MCF 10A (cell line): ENCODE data around the gene IL12RB2. TPM values are rescaled to one million over a fixed set of nuclear protein-coding genes. Genes with fewer than 3 reads are reported as not detected.

Source experiments
- BruUV-seq: library from RNA; stranded (reverse); fragments of 400-500 nt; replicated peaks from 2 replicates; lab custom pipeline; 2021; lab: Mats Ljungman, UMichigan
- CTCF ChIA-PET: fragments of 300-600 bp; sonication (Branson Sonifier 250); formaldehyde crosslinking; extraction: SDS; loops from one replicate; lab custom pipeline; 2021; ENCODE audit warnings: antibody characterized with exemption, inconsistent platforms; lab: Yijun Ruan, JAX
- POLR2A ChIA-PET: fragments of 300-600, 350-650 bp; sonication (Branson Sonifier 250); formaldehyde crosslinking; extraction: SDS; loops from one replicate; lab custom pipeline; 2020; ENCODE audit warnings: antibody characterized with exemption, inconsistent platforms; lab: Yijun Ruan, JAX
- DNase-seq: peaks from one replicate; pipeline ENCODE4 v3.0.0-alpha.2; 2018; ENCODE audit not compliant: unreplicated experiment
- H3K27ac Mint-ChIP-seq: one replicate; pipeline ENCODE4 v1.8.0; 2022; ENCODE audit warnings: mild to moderate bottlenecking, low read depth, mixed read lengths; ENCODE audit not compliant: unreplicated experiment
- H3K27me3 Mint-ChIP-seq: one replicate; pipeline ENCODE4 v1.8.0; 2022; ENCODE audit warnings: mixed read lengths; ENCODE audit not compliant: insufficient read depth, unreplicated experiment
- H3K36me3 Mint-ChIP-seq: one replicate; pipeline ENCODE4 v1.8.0; 2022; ENCODE audit warnings: mild to moderate bottlenecking, moderate library complexity, mixed read lengths; ENCODE audit not compliant: insufficient read depth, unreplicated experiment
- H3K4me1 Mint-ChIP-seq: one replicate; pipeline ENCODE4 v1.8.0; 2022; ENCODE audit warnings: mixed read lengths; ENCODE audit not compliant: insufficient read depth, unreplicated experiment
- H3K4me3 Mint-ChIP-seq: one replicate; pipeline ENCODE4 v1.8.0; 2022; ENCODE audit warnings: mild to moderate bottlenecking, moderate library complexity, mixed read lengths; ENCODE audit not compliant: unreplicated experiment
- H3K9me3 Mint-ChIP-seq: one replicate; pipeline ENCODE4 v1.8.0; 2022; ENCODE audit warnings: mixed read lengths; ENCODE audit not compliant: unreplicated experiment
- intact Hi-C: fragments of 100-400 bp; cut with micrococcal nuclease; formaldehyde crosslinking; loops from 2 replicates; pipeline ENCODE4 v1.14.1; 2022
- total RNA-seq: library from RNA; stranded (reverse); gene quantifications from 2 replicates; pipeline ENCODE4 v1.2.3, GENCODE V29; 2022
- TF ChIP-seq, protein P1 (sequence below): fragments of 200-600 bp; IDR thresholded peaks from one replicate; pipeline ENCODE4 v1.8.0; 2022; ENCODE audit warnings: antibody characterized with exemption, mild to moderate bottlenecking; ENCODE audit not compliant: unreplicated experiment

Gene IL12RB2
- total RNA-seq, 1 experiment from 2014 or later: not detected

DNA sequence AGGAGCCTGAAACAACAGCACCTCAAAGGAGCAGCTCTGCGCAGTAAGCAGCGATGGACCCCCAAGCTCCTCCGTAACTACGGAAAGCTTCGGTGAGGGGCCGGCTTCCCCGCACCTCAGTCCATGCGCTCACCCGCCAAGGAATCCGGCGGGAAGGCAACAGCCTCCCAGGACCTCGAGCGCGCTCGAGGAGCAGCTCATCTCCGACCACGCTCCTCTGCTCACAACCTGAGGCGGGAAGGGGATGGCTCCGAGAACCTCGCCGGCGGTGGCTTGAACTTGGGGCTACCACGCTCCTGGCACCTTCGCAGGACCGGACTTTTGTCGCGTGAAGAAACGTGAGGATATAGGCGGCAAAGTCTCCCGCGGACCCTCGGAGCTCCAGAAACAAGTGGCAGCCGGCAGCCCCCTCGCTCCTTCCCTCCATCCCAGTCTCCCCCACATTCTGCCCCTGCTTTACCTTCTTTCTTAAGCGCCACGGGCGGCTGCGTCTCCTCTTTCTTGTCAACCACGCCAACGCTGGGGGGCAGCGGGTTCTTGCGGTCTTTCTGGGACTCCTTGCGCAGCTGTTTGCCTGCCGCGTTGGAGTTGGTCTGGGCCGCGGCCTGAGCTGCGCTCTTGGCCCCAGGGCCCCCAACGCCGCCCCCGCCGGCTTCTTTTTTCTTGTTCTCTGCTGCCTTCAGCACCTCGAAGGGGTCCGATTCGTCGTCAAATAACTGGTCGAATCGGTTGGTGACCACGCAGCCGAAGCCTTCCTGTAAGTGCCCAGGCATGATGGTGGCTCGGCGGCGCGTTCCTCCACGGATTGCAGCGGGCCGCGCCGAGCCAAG is 122.1 kb downstream of the IL12RB2 start:
- CTCF ChIA-PET: interaction anchor here (0.6 to 7.6 kb wide), 10 partner anchors 11 to 666 kb away, joined by 3 to 56 read pairs (median 4); no protein-coding TSS in a partner anchor
- DNase-seq: peak; percentile 32
- peak overlapping the region; percentile 98 for H3K27ac Mint-ChIP-seq
- H3K4me3 Mint-ChIP-seq: peak overlapping the region; percentile 100
- TF ChIP-seq, protein P1, sequence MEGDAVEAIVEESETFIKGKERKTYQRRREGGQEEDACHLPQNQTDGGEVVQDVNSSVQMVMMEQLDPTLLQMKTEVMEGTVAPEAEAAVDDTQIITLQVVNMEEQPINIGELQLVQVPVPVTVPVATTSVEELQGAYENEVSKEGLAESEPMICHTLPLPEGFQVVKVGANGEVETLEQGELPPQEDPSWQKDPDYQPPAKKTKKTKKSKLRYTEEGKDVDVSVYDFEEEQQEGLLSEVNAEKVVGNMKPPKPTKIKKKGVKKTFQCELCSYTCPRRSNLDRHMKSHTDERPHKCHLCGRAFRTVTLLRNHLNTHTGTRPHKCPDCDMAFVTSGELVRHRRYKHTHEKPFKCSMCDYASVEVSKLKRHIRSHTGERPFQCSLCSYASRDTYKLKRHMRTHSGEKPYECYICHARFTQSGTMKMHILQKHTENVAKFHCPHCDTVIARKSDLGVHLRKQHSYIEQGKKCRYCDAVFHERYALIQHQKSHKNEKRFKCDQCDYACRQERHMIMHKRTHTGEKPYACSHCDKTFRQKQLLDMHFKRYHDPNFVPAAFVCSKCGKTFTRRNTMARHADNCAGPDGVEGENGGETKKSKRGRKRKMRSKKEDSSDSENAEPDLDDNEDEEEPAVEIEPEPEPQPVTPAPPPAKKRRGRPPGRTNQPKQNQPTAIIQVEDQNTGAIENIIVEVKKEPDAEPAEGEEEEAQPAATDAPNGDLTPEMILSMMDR: no peak
- H3K4me1 Mint-ChIP-seq: peaks cover 34% of the 10 kb centered on the region
- intact Hi-C loops: loop anchor here (2.0 kb wide), 1 partner anchor 71 kb away; no protein-coding TSS in a partner anchor
- H3K9me3 Mint-ChIP-seq: no peaks in the 10 kb centered on the region
- no TSS peak for BruUV-seq
- H3K27me3 Mint-ChIP-seq: no peaks in the 10 kb centered on the region
- POLR2A ChIA-PET: interaction anchor here (0.7 to 5.9 kb wide), 26 partner anchors 8 to 986 kb away, joined by 3 to 49 read pairs (median 4); no protein-coding TSS in a partner anchor
- peaks cover 58% of the 10 kb centered on the region for H3K36me3 Mint-ChIP-seq

DNA sequence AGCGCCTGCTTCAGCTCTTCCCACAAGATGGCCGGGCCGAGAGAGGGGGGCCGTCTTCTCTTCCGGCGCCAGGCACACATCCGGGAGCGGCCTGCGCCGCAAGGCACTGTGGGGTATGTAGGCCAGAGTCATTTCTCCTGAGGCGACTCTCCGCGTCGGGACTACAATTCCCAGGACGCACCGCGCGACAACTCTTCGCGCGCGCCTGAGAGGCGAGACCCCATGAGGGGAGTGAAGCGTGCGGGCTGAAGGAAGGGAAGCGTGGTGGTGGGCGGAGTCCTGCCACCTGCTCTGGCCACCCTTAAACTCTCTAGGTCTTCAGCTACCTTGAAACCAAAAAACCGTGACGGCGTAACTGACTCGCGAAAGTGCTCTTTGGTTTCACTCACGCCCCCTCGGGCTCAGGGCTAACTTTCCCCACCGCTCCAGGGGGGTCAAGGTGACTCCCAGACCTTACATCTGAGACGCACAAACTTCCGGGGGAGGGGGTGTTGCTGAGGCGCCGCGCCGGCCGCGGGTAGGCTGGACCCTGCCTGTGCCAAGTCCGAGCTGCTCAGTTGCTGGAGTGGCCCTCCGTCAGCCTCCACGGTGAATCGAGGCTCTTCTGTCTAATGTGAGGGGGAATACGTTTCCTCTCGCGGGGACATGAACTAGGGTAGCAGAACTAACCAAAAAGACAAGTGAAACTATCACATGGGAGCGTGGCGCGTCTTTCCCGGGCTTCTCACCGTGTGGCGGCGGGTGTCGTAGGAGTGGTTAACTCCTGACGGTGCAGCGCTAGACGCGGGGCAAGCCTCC is 122.9 kb downstream of the IL12RB2 start, which contains the start of gene SERBP1:
Gene SERBP1, minus strand, starts transcription at position 45 of the 798 bp plus-strand sequence. CDS start 102 bp downstream, outside the sequence.
- H3K9me3 Mint-ChIP-seq: no peaks in the 10 kb centered on the region
- peak within 1 kb of the TSS; percentile 100 for H3K4me3 Mint-ChIP-seq
- peaks cover 28% of the 10 kb centered on the region for H3K4me1 Mint-ChIP-seq
- ChIA-PET POLR2A (interaction anchor here (0.7 to 5.9 kb wide), 23 partner anchors 9 to 985 kb away, joined by 3 to 49 read pairs (median 4); no protein-coding TSS in a partner anchor), CTCF (interaction anchor here (0.5 to 7.6 kb wide), 9 partner anchors 11 to 665 kb away, joined by 3 to 56 read pairs (median 3); no protein-coding TSS in a partner anchor)
- TF ChIP-seq, protein P1: no peak
- peaks cover 50% of the 10 kb centered on the region for H3K36me3 Mint-ChIP-seq
- no peaks in the 10 kb centered on the region for H3K27me3 Mint-ChIP-seq
- H3K27ac Mint-ChIP-seq: peak within 1 kb of the TSS; percentile 98
- intact Hi-C loops: loop anchor here (1.0 to 2.0 kb wide), 2 partner anchors 70 to 82 kb away; no protein-coding TSS in a partner anchor
- TSS peak; percentile 81 for BruUV-seq
- peak; percentile 98 for DNase-seq

DNA sequence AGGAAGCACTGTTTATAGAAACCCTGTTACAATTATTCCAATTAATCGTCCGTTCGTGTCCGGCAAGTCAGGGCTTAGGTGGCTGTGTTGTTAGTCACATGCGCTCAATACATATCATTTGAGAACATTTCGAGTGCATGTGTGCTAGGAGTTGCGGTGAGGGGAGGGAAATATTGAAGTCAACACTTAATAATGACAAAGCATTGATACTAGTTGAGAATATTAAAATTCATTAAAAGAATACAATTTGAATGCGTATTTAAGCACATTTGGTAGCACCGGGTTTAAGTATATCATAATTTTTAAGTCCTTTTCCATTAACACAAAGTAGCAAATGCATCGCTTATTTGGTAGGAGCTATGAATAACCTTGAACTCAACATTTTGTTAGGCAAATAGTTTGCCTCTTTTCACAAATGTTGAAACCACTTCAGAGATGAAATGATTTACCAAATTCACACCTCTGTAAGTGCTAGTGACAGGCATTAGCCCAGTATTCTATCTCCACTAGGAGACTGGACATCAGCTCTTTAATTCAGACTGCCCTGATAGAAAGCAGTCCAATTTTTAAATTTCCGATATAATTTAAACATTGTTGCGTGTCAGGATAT is 123.6 kb downstream of the IL12RB2 start:
- DNase-seq: no peak
- Mint-ChIP-seq H3K36me3 (peaks cover 43% of the 10 kb centered on the region), H3K4me3 (peak overlapping the region; percentile 100), H3K4me1 (peaks cover 20% of the 10 kb centered on the region), H3K9me3 (no peaks in the 10 kb centered on the region), H3K27ac (peak overlapping the region; percentile 98), H3K27me3 (no peaks in the 10 kb centered on the region)
- ChIA-PET CTCF (interaction anchor here (0.5 to 7.6 kb wide), 11 partner anchors 12 to 727 kb away, joined by 3 to 56 read pairs (median 4); no protein-coding TSS in a partner anchor), POLR2A (interaction anchor here (0.8 to 5.9 kb wide), 19 partner anchors 8 to 400 kb away, joined by 3 to 49 read pairs (median 4); no protein-coding TSS in a partner anchor)
- TF ChIP-seq, protein P1: no peak
- intact Hi-C loops: loop anchor here (1.0 to 2.0 kb wide), 2 partner anchors 70 to 83 kb away; no protein-coding TSS in a partner anchor
- no TSS peak for BruUV-seq
